HG03432 (cell line): ENCODE data around the gene ISY1.
"Not testable (repeated sequence)": the region's sequence is repeated elsewhere in the genome, so short reads cannot be mapped to it uniquely, and the experiment has no call there.

Experiments used
- ATAC-seq: cut with Tn5 transposase; IDR thresholded peaks from one replicate; pipeline ENCODE4 v1.9.1; 2021; ENCODE audit warnings: mild to moderate bottlenecking, moderate library complexity; ENCODE audit not compliant: unreplicated experiment

The ISY1 gene

DNA sequence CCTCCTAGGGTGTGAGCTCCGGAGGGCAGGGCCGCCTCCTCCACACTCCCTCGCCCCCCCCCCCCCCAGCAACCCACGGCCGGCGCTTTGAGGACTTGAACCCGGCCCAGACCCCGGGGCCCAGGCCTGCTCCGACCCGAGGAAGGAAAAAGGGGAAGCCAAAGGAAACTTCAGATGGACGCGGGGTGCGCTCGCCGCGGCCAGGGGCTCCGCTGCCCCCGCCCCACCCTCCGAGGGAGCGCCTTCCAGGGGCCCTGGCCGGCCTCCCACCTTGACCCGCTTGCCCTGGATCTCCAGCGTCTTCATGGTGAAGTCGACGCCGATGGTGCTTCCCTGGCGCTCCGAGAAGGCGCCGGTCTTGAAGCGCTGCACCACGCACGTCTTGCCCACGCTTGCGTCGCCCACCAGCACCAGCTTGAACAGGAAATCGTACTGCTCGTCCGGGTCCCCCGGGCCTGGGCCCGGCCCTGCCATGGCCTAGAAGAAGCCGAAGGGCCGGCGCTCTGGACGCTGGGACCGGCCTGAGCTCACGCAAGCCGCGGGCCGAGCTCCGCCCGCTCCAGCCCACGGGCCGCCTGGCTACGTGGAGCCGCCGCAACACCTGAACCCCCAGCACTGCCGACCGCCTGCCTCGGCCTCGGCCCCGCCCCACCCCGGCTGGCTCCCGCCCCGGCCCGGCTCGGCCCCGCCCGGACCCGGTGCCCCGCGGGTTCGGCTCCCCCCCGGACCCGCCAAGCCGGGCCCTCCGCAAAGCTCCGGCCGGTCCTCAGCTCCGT is 39.7 kb downstream of the ISY1 start:
- peak; percentile 0 for ATAC-seq

- peak; percentile 78 for ATAC-seq
Measured at GRCh38 chr3:129120254-129121004, 40.4 kb downstream of the ISY1 start.

DNA sequence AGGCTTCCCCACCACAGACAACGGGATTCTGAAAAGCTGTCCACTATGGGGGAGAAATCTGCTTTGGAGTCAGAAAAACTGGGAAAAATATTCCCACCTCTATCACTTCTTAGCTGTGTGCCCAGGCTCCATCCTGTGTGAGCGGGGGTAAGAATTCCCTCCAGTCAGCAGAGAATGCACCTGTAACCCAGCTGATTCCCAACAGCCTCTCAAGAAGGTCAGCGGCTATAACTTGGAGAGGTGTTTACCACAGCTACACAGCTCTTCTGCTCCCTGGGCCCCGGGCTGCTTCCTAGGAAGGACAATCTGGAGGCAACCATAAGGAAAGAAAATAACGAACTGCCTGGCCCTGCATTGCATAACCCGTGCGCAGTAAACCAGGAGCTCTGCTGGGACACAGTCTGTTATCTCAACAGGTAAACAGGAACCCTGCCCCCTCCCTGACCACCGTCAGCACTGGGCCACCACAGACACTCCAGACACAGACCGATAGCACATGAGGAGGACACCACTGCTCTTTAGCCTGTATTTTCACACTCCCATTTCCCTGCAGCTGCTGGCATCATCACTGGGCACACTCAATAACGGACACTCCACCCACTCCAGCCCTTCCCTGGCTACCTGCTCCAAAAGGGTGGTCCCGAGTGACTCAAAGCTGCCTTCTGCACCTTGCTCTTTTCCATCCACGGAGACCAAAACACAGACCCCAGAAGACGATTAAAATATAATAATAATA is 41.3 kb downstream of the ISY1 start:
- ATAC-seq = no peak

- no peak for ATAC-seq
Measured at GRCh38 chr3:129118745-129119144, 42.1 kb downstream of the ISY1 start.

GRCh38 chr3:129117134-129117533 is 43.7 kb downstream of the ISY1 start:
- no peak for ATAC-seq

- no peak for ATAC-seq
Measured at GRCh38 chr3:129116482-129116946, 44.3 kb downstream of the ISY1 start.

GRCh38 chr3:129114455-129114854 is 46.4 kb downstream of the ISY1 start:
- ATAC-seq = no peak

- no peak for ATAC-seq
Measured at GRCh38 chr3:129112308-129113052, 48.4 kb downstream of the ISY1 start.

DNA sequence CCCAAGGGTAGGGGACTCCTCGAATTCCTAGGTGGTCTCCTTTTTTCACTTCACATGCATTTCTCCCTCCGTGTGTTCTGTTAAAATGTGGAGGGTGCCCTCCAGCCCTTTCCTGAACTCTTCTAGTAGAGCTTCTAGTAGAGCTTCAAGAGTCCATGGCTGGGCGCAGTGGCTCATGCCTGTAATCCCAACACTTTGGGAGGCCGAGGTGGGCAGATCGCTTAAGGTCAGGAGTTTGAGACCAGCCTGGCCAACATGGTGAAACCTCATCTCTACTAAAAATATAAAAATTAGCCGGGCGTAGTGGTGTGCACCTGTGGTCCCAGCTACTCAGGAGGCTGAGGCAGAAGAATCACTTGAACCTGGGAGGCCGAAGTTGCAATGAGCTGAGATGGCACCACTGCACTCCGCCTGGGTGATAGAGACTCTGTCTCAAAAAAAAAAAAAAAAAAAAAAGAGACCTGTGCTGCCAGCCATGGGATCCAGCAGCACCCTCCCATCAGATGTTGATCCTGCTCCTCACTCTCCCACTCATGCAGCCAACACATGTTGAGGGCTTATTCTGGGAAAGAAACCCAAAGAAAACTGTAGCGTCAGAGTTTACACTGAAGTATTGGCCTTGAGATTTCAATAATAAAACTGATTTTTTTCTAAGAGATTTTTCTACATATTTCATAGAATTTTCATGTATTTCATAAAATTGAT is 49.6 kb downstream of the ISY1 start:
- ATAC-seq = not testable (repeated sequence)

DNA sequence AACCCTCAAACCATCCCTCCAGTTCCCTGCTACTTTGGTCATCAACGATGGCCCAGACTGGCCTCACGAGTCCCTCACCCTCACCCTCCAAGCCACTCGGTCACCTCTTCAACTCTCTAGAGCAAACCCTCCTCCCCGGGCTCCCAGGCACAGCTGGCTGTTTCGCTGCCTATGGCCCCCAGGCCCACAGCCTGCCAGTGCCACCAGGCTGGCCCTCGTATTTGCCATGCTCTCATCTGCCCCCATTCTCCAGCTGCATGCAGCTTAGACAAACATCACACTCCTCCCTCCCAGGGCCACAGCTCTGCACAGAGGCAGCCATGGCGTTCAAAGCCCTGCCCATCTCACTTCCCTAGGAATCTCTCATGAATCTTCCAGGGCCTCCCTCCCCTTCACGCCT is 53.1 kb downstream of the ISY1 start:
- no peak for ATAC-seq

- no peak for ATAC-seq
Measured at GRCh38 chr3:129106866-129107565, 53.8 kb downstream of the ISY1 start.

DNA sequence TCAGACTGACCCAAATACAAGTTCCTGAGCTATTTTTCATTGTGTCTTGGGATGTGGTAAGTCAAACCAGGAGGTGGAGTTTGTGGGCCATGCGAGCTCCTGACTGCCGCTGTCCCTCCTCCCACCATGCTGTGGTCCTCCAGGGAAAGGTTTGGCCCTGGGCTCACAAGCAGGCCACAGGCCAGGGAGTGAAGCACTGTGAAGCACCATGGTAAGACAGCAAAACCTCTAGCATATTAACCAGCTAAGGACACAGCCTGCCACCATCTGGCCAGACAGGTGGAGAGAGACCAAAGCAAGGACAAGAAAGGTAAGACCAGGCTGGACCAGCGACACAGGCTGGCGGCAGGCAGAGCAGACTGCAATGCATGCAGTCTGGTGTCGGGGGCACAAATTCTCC is 54.5 kb downstream of the ISY1 start:
- no peak for ATAC-seq

DNA sequence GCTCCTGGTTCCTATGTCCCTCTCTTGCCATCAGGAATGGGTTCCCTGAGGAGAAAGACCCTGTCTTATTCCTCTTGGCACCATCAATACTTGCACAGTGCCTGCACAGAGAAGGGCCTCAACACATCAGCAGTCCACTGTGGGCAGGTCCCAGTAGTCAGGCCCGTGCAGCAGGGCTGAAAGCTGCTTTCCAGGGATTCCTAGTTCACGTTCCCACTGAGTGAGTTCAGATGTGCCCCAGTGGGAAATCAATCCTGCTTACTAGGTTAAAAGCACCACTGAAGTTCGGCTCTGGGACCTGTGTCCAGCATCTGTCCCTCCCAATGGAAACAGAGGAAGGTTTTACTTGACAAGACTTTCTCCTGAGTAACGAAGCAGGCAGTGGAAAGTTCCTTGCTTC is 55.0 kb downstream of the ISY1 start:
- no peak for ATAC-seq

DNA sequence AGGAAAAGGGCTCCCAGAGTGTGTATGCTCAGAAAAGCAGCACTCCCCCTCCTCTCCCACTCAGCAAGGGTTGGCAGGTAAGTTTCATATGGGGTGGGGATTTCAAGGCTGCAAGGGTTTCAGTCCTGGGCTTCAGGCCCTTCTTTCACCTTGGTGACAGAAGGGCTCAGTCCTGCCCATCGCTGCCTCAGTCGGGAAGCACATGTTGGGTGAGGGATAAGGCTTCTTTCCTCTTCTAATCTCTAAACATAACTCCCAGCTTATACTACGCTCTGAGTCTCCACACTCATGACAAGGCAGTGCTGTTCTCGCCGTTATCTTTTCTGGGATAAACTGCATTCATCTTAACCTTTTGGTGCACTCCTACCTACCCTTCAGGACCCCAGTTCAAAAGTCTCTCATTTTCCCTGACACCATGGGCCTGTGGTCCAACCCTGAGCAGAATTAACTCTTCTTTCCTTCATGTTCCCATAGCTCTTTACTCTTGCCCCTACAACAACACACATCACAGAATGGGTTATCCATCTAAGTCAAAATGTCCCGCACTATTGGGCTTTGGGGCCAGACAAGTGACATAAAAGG is 56.3 kb downstream of the ISY1 start:
- ATAC-seq = no peak

GRCh38 chr3:129104051-129104450 is 56.8 kb downstream of the ISY1 start:
- no peak for ATAC-seq

GRCh38 chr3:129103296-129103695 is 57.6 kb downstream of the ISY1 start:
- ATAC-seq = no peak

GRCh38 chr3:129101370-129102138 is 59.3 kb downstream of the ISY1 start:
- ATAC-seq = no peak

- no peak for ATAC-seq
Measured at GRCh38 chr3:129100274-129100673, 60.6 kb downstream of the ISY1 start.

DNA sequence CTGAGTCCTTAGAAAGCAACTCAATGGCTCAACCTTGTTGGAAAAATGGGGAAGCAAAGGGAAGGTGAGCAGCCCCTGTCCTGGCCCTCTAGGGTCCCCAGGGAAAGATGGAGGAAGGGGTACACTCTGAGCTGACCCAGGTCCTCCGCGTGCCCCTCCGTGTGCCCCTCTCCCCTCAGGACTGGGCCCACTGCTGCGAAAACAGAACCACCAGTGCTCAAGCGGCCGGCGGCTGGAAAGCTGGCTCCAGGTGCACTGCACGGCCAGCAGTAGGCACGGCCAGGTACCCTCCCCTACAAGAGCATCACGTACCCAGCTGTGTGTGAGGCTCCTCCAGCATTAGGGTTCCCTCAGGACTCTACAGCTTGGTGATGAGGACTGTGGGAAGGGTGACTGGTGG is 65.6 kb downstream of the ISY1 start:
- no peak for ATAC-seq
